HG02588 (cell line): ENCODE measurements around the gene PRDX5.
"Not testable (repeated sequence)": the region's sequence is repeated elsewhere in the genome, so short reads cannot be mapped to it uniquely, and the experiment has no call there.

Experiments used
- ATAC-seq: cut with Tn5 transposase; IDR thresholded peaks from one replicate; pipeline ENCODE4 v1.9.1; 2021; ENCODE audit warnings: mild to moderate bottlenecking, moderate library complexity; ENCODE audit not compliant: unreplicated experiment

Gene PRDX5

DNA sequence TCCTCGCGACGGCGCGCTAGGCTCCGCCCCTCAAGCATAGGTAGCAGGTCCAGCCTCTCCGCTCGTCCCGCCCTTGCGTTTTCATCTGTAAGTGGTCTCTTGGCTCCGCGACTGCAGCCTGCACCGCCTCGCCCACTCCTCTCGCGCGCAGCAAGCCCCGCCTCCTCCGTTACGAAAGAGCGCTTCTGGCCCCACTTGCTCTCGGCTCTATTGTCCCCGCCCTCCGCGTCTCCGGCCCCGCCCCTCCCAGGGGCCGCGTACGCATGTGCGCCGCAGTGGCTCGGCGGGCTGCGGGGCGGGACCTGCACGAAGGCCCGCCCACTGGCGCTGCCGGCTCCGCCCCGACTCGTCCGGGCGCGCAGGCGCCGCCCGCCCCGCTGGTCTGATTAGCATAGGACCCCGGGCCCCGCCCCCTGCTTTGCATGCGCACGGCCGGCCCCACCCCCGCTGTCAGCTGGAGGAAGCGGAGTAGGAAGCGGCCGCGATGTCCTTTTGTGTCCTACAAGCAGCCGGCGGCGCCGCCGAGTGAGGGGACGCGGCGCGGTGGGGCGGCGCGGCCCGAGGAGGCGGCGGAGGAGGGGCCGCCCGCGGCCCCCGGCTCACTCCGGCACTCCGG, 12.7 kb upstream of the PRDX5 start, which contains the start of gene ESRRA:
Gene ESRRA (plus strand): TSS at position 450 of the 616 bp plus-strand sequence. CDS start 1,656 bp downstream, outside the sequence.
- ATAC-seq = peak; percentile 59

DNA sequence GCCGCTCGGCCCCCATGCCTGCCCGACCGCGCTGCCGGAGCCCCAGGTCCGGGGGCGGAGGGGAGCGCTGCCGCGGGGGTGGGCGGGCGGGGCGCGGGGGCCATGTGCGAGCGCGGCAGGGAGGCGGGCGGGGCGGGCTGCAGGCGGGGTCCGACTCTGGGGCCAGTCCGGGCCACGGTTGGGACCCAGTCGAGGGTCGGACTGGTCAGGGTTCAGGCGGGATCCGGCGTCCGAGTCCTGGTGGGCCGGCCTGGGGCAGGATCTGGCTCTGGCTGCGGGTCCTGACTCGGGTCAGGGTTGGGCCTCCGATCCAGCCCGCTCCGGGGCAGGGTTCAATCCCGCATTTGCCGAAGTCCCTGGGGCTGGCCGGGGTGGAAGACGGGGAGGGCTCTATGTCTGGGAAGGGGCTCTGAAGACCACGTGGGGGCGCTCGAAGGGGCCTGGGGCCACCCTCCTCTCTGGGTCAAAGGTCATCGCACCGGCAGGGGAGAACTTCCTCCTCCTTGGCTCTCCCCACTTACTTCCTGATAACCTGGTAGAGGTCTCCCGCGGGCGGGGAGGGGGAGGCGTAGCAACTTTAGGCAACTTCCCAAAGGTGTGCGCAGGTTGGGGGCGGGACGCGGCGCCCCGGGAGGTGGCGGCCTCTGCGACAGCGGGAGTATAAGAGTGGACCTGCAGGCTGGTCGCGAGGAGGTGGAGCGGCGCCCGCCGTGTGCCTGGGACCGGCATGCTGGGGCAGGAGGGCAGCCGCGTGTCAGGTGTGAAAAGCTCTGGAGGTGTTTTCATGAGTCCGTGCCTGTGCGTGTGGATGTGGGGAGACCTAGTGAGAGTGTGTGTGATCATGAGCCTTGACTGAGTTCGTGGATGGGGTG, 12.0 kb upstream of the PRDX5 start:
- peak; percentile 30 for ATAC-seq

DNA sequence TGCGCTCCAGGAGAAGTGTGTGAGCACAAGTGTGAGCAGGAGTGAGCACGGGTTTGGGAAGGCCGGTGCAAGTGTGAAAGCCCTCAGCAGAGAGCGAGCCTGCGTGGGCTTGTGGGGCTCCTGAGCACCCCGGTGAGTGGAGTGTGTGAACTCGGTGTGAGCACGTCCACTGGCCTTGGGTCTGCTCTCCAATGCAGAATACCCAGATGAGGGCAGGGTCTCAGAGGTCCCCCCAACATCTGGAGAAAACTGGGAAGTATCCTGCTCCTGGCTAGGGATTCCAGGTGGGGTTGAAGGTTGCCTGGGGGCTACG, 11.4 kb upstream of the PRDX5 start:
- ATAC-seq = no peak

DNA sequence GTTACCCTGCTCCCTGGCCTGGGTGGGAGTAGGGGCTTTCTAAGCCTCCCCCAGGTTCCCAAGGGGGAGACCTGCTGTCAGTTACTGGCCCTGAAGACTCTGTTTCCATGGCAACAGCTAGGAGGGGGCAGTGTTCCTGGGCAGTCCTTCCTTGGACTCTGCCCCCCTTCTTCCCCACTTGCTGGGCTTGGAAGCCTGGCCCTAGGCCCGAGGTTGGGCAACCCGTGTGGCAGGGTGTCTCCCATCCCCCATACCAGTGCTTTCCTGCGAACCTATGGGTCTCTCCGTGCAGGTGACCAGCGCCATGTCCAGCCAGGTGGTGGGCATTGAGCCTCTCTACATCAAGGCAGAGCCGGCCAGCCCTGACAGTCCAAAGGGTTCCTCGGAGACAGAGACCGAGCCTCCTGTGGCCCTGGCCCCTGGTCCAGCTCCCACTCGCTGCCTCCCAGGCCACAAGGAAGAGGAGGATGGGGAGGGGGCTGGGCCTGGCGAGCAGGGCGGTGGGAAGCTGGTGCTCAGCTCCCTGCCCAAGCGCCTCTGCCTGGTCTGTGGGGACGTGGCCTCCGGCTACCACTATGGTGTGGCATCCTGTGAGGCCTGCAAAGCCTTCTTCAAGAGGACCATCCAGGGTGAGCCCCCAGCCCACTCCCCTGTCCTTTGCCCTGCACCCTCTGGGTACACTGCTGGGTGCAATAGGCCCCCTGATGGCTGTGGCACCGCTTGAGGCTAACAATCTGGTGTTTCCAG, 10.9 kb upstream of the PRDX5 start:
- ATAC-seq = no peak

DNA sequence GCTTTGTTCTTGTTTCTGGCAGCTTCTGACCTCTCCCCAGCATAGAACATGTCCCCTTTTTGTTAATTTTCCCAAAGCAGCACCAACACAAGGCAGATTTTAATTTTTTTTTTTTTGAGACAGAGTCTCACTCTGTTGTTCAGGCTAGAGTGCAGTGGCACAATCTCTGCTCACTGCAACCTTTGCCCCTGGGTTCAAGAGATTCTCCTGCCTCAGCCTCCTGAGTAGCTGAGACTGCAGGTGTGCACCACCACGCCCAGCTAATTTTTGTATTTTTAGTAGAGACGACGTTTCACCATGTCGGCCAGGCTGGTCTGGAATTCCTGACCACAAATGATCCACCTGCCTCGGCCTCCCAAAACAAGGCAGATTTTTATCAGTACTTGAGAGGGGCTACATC, 10.1 kb upstream of the PRDX5 start:
- not testable (repeated sequence) for ATAC-seq

DNA sequence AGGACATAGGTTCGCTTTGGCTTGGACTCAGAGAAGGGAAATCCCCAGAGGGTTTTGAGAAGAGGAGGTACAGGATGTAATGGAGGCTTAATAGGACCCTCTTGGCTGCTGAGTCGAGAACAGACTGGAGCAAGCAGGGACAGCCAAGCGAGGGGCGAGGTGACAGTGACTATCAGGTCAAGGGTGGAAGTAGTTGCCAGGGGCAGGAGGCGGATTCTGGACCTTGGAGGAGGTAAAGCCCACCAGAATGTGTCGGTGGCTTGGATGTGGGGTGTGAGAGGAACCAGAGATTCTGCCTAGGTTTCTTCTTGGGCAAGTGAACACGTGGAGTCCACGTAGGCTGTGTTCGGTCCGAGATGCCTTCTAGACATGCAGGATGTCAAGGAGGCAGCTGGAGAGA, 5.0 kb upstream of the PRDX5 start:
- ATAC-seq = no peak

DNA sequence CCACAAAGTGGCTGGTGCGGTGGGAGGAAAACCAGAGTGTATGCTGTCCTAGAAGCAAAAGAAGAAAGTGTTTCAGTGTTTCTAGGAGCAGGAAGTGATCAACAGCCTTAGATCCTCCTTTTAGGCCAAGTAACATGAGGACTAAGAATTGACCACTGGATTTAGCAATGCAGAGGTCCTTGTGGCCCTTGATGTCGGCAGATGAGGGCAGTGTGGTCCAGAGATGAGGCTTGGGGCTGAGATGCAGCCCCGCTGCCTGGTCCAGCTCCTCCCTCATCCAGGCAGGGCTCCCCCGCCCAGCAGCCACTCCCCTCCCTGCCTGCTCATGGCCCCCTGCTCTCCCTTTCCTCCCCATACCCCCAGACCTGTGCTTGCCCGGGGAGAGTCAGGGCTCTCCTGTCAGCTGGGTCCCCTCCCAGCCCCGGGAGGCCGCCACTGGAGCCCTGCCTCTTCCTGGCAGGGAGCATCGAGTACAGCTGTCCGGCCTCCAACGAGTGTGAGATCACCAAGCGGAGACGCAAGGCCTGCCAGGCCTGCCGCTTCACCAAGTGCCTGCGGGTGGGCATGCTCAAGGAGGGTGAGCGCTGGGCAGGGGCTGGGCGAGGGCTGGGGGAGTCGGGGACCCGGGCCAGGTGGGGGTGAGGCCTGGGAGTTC, 4.3 kb upstream of the PRDX5 start:
- ATAC-seq = no peak

DNA sequence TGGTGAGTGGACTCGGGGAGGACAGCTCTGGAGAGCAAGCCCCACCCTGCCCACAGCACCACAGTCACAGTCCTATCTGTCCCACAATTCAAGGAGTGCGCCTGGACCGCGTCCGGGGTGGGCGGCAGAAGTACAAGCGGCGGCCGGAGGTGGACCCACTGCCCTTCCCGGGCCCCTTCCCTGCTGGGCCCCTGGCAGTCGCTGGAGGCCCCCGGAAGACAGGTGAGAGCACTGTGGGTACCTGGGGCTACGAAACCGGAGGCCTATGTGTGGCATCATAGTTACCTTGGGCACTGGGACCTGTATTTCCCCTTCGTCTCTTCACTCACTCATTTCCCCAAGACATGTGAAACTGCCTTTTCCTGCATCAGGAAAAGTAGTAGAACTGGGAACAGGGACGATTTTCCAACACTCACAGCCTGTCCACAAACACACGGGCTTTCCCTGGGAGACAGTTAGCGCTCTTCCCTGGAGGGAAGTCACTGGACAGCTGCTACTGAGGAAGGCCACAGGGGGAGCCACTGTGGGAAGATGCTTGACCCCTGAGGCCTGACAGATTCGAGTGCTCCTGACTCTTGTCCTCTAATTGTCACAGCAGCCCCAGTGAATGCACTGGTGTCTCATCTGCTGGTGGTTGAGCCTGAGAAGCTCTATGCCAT, 3.6 kb upstream of the PRDX5 start:
- ATAC-seq = no peak

DNA sequence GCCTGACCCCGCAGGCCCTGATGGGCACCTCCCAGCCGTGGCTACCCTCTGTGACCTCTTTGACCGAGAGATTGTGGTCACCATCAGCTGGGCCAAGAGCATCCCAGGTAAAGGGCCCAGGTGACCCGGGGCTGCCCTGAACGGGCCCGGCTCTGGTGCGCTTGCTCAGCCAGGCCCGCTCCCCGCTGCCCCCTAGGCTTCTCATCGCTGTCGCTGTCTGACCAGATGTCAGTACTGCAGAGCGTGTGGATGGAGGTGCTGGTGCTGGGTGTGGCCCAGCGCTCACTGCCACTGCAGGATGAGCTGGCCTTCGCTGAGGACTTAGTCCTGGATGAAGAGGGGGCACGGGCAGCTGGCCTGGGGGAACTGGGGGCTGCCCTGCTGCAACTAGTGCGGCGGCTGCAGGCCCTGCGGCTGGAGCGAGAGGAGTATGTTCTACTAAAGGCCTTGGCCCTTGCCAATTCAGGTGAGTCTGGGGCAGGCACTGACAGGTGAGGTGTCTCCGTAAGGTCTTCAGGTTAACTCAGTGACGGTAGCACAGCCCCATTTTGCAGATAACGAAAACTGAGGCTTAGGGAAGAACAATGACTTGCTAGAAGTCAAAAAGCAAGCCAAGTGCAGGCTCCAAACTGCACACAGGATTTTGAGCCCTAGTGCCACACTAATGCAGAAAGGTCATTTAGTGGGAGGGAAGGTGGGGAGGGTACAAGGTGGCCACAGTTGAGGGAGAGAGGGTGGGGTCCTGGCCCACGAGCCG, 2.9 kb upstream of the PRDX5 start:
- ATAC-seq = no peak

DNA sequence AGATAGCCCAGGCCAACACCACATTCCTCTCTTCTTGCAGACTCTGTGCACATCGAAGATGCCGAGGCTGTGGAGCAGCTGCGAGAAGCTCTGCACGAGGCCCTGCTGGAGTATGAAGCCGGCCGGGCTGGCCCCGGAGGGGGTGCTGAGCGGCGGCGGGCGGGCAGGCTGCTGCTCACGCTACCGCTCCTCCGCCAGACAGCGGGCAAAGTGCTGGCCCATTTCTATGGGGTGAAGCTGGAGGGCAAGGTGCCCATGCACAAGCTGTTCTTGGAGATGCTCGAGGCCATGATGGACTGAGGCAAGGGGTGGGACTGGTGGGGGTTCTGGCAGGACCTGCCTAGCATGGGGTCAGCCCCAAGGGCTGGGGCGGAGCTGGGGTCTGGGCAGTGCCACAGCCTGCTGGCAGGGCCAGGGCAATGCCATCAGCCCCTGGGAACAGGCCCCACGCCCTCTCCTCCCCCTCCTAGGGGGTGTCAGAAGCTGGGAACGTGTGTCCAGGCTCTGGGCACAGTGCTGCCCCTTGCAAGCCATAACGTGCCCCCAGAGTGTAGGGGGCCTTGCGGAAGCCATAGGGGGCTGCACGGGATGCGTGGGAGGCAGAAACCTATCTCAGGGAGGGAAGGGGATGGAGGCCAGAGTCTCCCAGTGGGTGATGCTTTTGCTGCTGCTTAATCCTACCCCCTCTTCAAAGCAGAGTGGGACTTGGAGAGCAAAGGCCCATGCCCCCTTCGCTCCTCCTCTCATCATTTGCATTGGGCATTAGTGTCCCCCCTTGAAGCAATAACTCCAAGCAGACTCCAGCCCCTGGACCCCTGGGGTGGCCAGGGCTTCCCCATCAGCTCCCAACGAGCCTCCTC, 2.0 kb upstream of the PRDX5 start:
- not testable (repeated sequence) for ATAC-seq

DNA sequence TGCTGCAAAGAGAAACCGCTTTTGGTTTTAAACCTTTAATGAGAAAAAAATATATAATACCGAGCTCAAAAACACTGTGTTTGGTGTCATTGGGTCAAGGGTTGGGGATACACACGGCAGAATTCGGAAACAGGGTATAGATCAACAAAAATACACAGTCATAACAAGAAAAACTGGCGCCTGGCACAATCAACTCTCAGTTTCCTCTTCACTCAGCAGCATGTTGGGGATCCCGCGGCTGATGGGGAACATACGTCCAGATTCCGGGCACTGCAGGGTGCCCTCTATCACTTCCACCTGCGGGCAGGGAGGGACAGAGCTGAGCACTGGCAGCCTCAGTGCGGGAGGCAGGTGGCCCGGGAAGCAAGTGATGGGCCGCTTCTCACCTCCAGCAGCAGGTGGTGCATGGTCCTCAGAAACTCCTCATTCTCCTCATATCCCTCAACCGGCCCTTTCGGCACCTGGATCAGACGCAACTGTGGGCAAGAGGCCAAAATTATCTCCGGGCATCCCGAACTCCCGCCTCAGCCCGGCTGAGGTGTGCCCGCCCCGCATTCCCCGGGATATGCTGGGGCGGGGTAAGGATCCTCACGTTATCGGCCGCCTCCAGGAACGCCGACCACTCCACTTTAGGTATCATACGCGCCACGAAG, 1.1 kb upstream of the PRDX5 start:
- ATAC-seq = peak; percentile 1

DNA sequence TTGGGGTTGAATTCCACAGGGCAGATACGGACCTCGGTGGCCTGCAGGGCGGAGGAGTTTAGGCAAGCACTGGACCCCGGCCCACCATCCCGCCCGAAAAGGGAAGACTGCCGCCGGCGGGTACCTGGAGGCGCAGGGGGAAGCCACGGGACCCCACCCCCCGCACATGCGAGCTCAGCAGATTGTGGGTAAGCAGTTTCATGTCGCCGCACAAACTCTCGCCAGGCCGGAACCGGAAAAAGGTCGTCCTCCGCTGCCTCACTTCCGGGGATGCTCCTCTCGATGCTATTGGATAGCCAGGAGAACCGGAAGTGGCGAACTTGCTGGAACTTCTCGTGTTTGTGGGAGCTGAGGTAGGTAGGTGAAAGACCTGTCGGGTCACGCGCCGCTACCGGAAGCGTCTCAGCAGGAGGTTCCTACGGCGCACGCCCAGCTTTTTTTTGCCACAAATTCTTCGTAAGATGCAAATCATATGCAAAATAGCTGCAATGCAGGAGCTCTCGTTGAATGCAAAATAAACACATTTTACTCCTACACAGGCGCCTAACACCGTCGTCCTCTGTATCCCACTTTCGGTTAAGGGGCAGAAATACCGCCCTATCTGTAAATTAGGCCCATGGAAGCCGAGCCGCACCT, 478 bp upstream of the PRDX5 start, which contains the start of gene TRMT112:
Gene TRMT112 (minus strand): TSS at position 235 of the 636 bp plus-strand sequence. CDS start 33 bp downstream, at position 202.
- peak; percentile 62 for ATAC-seq

DNA sequence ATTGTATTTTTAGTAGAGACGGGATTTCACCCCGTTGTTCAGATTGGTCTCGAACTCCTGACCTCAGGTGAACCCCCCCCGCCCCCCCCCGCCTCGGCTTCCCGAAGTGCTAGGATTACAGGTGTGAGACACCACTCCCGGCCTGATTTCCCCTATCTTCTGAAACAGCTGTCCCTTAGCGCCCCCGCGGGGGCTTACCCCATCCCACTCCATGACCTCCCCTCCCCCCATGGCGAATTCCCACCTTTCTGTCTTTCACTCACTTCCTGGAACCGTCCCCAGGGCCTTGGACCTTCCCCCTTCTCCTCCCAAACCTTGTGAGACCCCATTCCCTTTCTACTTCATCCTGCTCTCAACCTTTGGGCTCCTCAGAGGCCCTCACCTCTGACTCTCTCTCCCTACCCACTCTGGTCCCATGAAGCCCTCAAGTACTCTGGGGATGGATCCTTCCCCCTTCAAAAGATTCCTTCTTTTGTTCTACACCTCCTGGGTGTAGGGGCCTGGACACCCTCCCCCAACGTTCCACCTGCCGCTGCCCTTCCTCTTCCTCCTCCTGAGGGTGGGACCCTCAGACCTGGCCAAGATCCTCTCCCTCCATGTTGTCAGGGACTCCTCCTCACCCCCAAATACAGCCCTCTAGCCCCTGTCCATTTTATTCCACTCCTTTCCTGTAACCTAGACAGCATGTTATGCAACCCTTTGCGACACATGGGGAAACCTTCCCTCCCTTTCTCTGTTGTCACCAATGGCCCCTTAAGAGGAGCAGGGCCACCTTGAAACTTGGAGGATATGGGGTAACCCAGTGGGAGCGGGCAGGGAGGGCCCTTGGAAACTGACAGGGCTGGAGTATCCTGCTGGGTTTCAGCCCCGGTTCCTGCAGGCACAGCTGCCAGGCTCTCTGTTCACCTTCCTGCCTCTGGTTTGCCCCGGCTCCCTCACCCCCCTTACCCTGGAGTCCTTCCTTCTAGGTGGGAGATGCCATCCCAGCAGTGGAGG, 1.1 kb downstream of the PRDX5 start:
- no peak for ATAC-seq

DNA sequence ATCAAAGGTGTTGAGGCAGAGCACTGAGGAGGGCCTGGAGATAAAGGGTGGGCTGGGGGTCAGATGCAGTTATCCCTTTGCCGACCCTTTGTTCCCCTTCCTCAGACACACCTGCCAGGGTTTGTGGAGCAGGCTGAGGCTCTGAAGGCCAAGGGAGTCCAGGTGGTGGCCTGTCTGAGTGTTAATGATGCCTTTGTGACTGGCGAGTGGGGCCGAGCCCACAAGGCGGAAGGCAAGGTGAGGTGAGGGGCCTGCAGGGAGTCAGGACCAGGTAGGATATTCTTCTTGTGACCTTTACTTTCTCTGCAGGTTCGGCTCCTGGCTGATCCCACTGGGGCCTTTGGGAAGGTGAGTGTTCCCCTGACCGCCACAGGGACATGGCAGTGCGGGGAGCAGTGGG, 2.6 kb downstream of the PRDX5 start:
- no peak for ATAC-seq

DNA sequence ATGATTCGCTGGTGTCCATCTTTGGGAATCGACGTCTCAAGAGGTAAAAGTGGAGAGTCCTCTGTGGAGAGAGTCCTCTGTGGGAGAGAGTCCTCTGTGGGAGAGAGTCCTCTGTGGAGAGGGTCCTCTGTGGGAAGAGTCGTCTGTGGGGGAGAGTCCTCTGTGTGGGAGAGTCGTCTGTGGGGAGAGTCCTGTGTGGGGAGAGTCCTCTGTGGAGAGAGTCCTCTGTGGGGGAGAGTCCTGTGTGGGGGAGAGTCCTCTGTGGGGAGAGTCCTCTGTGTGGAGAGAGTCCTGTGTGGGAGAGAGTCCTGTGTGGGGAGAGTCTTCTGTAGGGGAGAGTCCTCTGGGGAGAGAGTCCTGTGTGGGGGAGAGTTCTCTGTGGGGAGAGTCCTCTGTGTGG, 3.1 kb downstream of the PRDX5 start:
- no peak for ATAC-seq

DNA sequence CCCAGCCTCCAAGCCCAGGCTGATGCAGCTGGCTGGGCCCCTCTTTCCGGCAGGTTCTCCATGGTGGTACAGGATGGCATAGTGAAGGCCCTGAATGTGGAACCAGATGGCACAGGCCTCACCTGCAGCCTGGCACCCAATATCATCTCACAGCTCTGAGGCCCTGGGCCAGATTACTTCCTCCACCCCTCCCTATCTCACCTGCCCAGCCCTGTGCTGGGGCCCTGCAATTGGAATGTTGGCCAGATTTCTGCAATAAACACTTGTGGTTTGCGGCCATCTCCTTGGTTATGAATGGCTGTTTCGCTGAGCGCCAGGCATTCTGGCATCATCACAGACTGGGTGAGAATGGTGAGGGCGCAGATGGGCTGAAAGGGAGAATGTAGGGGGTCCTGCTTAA, 3.6 kb downstream of the PRDX5 start:
- no peak for ATAC-seq

DNA sequence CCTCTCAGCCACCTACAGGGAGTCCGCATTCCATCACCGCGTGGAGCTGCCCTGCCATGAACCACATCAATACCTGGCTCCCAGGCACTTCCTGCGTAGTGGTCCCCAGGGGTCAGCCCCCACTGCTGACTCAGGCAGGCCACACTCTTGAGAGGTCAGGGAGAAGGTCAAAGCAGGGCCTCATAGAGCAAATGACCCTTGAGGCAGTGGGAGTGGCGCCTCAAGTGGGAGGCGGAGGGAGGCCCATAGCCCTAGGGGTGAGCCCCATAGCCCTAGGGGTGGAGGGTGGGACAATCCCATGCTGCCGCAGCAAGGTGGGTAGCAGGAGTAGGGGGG, 5.0 kb downstream of the PRDX5 start:
- no peak for ATAC-seq
